Endodermal cell (in vitro differentiated cells): ENCODE results near the gene NRDE2. TPM values are rescaled to one million over a fixed set of nuclear protein-coding genes. Genes with fewer than 3 reads are reported as not detected.

Experiments
- DNase-seq: peaks from one replicate; pipeline ENCODE4 v3.0.0-alpha.2; 2017
- H3K27ac ChIP-seq: 2 replicates; pipeline ENCODE4 v1.5.1; 2013; ENCODE audit warnings: mild to moderate bottlenecking, low read depth, low read length, moderate library complexity
- H3K27me3 ChIP-seq: 2 replicates; pipeline ENCODE4 v1.6.1; 2013; ENCODE audit warnings: mild to moderate bottlenecking, low read length, moderate library complexity; ENCODE audit not compliant: insufficient read depth, control insufficient read depth, poor library complexity, severe bottlenecking
- H3K36me3 ChIP-seq: 2 replicates; pipeline ENCODE4 v1.7.0; 2013; ENCODE audit warnings: mild to moderate bottlenecking, low read length, moderate library complexity; ENCODE audit not compliant: control insufficient read depth, insufficient read depth
- H3K4me1 ChIP-seq: one replicate; pipeline ENCODE4 v1.7.0; 2013; ENCODE audit warnings: low read length; ENCODE audit not compliant: control insufficient read depth, insufficient read depth
- H3K4me3 ChIP-seq: 2 replicates; pipeline ENCODE4 v1.5.1; 2013; ENCODE audit warnings: mild to moderate bottlenecking, low read length, moderate library complexity
- H3K9ac ChIP-seq: 2 replicates; pipeline ENCODE4 v1.6.1; 2013; ENCODE audit warnings: mild to moderate bottlenecking, low read length, moderate library complexity; ENCODE audit not compliant: poor library complexity, severe bottlenecking; ENCODE audit errors: extremely low read depth
- H3K9me3 ChIP-seq: 2 replicates; pipeline ENCODE4 v1.6.1; 2013; ENCODE audit warnings: mild to moderate bottlenecking, low read length, moderate library complexity; ENCODE audit not compliant: control insufficient read depth
- H3K27ac Mint-ChIP-seq: 2 replicates; pipeline ENCODE4 v1.8.0; 2020; ENCODE audit warnings: mixed read lengths
- H3K27me3 Mint-ChIP-seq: 2 replicates; pipeline ENCODE4 v1.8.0; 2021; ENCODE audit warnings: mild to moderate bottlenecking, mixed read lengths; ENCODE audit not compliant: insufficient read depth
- H3K36me3 Mint-ChIP-seq: 2 replicates; pipeline ENCODE4 v1.8.0; 2020; ENCODE audit warnings: low read depth, mixed read lengths
- H3K4me1 Mint-ChIP-seq: 2 replicates; pipeline ENCODE4 v1.8.0; 2020; ENCODE audit warnings: mixed read lengths
- H3K4me3 Mint-ChIP-seq: 2 replicates; pipeline ENCODE4 v1.8.0; 2020; ENCODE audit warnings: mild to moderate bottlenecking, moderate library complexity, mixed read lengths
- H3K9me3 Mint-ChIP-seq: 2 replicates; pipeline ENCODE4 v1.8.0; 2020; ENCODE audit warnings: mild to moderate bottlenecking, mixed read lengths
- WGBS, 2 experiments: methylation state at CpG; one replicate each; pipeline versions ENCODE4 v1.1.5 to v1.1.7; 2013; ENCODE audit warnings: missing lambda C conversion rate in 2 of 2, mixed read lengths in 1 of 2; ENCODE audit not compliant: insufficient coverage in 1 of 2, insufficient read length in 1 of 2; 5-methylcytosine and 5-hydroxymethylcytosine counted together
- total RNA-seq, 2 donors: library from RNA; stranded (reverse); fragmentation: NEBNext Ultra II Directional in 1 of 2; extraction: Animal tissue kit (Norgen Biotek cat#: 25700) in 1 of 2; gene quantifications; 2 replicates in 1 of 2; 3 replicates in 1 of 2; pipeline ENCODE4 v1.2.1, GENCODE V29; 2021
- TF ChIP-seq, protein P1 (sequence below): fragments of 200-600 bp; sonication (generic); conservative IDR thresholded peaks from 2 replicates; pipeline ENCODE4 v1.5.0; 2021; ENCODE audit warnings: antibody characterized with exemption, mild to moderate bottlenecking

The NRDE2 gene
- total RNA-seq, 2 donors from 2014 or later, result 18.3 to 19.5 TPM

DNA sequence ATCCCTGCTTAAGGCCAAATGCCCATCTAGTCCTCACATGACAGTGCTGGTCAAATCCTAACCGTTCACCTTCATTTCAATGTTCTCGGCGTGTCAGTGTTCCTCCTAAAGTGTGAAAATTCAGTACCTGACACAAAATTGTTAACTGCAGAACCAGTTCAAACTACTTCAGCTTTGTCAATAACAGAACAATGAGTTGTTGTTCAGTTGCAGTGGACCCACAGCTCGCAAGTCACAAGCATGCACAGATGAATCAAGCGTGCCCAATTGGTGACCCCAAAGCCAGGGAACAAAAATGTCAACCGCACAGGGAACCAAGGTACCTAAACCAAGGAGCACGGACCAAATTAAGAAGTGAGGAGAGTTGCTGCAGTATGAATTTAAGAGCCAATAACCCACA lies 23.2 kb downstream of the NRDE2 start:
- Histone ChIP-seq H3K27me3 (no peaks in the 10 kb centered on the region), H3K27ac (no peak overlapping the region), H3K36me3 (peaks cover 60% of the 10 kb centered on the region), H3K4me1 (no peaks in the 10 kb centered on the region), H3K4me3 (no peak overlapping the region), H3K9me3 (no peaks in the 10 kb centered on the region), H3K9ac (no peak overlapping the region)
- Mint-ChIP-seq H3K27ac (no peak overlapping the region), H3K27me3 (no peaks in the 10 kb centered on the region), H3K36me3 (peaks cover 35% of the 10 kb centered on the region), H3K4me3 (no peak overlapping the region), H3K9me3 (no peaks in the 10 kb centered on the region), H3K4me1 (peaks cover 27% of the 10 kb centered on the region)
- TF ChIP-seq, protein P1, sequence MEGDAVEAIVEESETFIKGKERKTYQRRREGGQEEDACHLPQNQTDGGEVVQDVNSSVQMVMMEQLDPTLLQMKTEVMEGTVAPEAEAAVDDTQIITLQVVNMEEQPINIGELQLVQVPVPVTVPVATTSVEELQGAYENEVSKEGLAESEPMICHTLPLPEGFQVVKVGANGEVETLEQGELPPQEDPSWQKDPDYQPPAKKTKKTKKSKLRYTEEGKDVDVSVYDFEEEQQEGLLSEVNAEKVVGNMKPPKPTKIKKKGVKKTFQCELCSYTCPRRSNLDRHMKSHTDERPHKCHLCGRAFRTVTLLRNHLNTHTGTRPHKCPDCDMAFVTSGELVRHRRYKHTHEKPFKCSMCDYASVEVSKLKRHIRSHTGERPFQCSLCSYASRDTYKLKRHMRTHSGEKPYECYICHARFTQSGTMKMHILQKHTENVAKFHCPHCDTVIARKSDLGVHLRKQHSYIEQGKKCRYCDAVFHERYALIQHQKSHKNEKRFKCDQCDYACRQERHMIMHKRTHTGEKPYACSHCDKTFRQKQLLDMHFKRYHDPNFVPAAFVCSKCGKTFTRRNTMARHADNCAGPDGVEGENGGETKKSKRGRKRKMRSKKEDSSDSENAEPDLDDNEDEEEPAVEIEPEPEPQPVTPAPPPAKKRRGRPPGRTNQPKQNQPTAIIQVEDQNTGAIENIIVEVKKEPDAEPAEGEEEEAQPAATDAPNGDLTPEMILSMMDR, result no peak
- no peak for DNase-seq
- WGBS, 2 experiments, result 95 to 98% methylated on average over 6 to 7 of the region's 7 CpGs

DNA sequence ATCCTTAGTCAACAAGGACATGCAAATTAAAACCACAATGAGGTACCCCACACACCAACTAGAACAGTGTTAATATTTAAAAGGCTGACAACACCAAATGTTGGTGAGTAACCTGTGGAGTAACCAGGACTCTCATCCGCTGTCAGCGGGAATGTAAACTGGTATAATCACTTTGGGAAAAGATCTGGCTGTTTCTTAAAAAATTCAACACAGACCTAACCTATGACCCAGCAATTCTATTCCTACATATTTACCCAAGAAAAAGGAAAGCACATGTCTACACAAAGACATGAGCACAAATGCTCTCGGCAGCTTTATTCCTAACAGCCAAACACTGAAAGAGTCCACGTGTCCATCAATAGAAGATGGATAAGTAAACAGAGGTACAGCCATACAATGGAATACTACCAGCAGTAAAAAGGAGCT lies 26.6 kb downstream of the NRDE2 start:
- H3K27me3 ChIP-seq, result no peaks in the 10 kb centered on the region
- no peak overlapping the region for H3K4me3 ChIP-seq
- H3K4me3 Mint-ChIP-seq, result no peak overlapping the region
- no peak overlapping the region for H3K9ac ChIP-seq
- H3K9me3 ChIP-seq, result no peaks in the 10 kb centered on the region
- H3K36me3 ChIP-seq, result peaks cover 48% of the 10 kb centered on the region
- DNase-seq, result no peak
- H3K27me3 Mint-ChIP-seq, result no peaks in the 10 kb centered on the region
- H3K4me1 ChIP-seq, result peaks cover 10% of the 10 kb centered on the region
- H3K27ac ChIP-seq, result no peak overlapping the region
- 83 to 99% methylated on average over 2 to 4 of the region's 4 CpGs for WGBS, 2 experiments
- peaks cover 53% of the 10 kb centered on the region for H3K4me1 Mint-ChIP-seq
- TF ChIP-seq, protein P1, result no peak
- no peak overlapping the region for H3K27ac Mint-ChIP-seq
- H3K9me3 Mint-ChIP-seq, result peaks cover 4% of the 10 kb centered on the region
- H3K36me3 Mint-ChIP-seq, result peaks cover 24% of the 10 kb centered on the region

DNA sequence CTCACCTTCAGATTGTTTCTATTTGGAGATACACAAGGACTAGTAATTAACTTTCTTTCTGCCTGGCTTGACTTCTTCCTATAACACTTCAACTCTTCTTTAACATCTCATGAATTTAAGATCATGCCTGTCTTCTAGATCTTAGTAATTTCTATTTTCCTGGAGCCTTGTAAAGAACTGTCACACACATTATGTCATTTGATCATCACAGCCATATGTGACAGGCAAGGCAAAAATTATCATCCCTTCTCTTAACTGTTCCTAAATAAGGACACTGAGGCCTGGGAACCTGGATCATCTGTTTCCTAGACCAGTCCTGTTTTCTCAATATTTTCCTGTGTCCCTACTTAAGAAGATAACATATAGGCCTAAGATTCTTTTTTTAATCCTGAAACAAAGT lies 27.2 kb downstream of the NRDE2 start:
- Mint-ChIP-seq H3K9me3 (peaks cover 4% of the 10 kb centered on the region), H3K27ac (no peak overlapping the region), H3K36me3 (peaks cover 29% of the 10 kb centered on the region)

More for the DNA sequence above, 27.2 kb downstream of the NRDE2 start:
- Histone ChIP-seq H3K9ac (no peak overlapping the region), H3K9me3 (no peaks in the 10 kb centered on the region), H3K27me3 (no peaks in the 10 kb centered on the region), H3K4me1 (peaks cover 10% of the 10 kb centered on the region), H3K36me3 (peaks cover 55% of the 10 kb centered on the region), H3K27ac (no peak overlapping the region), H3K4me3 (no peak overlapping the region)
- TF ChIP-seq, protein P1, result no peak
- H3K4me1 Mint-ChIP-seq, result peaks cover 53% of the 10 kb centered on the region
- H3K4me3 Mint-ChIP-seq, result no peak overlapping the region
- DNase-seq, result no peak
- no peaks in the 10 kb centered on the region for H3K27me3 Mint-ChIP-seq
